H9 (cell line): ENCODE data around the gene PDE4B. TPM values are rescaled to one million over a fixed set of nuclear protein-coding genes. Genes with fewer than 3 reads are reported as not detected.

Source experiments
- DNase-seq: peaks from one replicate; pipeline ENCODE4 v3.0.0-alpha.2; 2017
- H2AFZ ChIP-seq: one replicate; pipeline ENCODE4 v1.6.1; 2013; ENCODE audit warnings: mild to moderate bottlenecking, low read length, control low read depth, moderate library complexity
- H2AK5ac ChIP-seq: 2 replicates; pipeline ENCODE4 v1.6.1; 2013; ENCODE audit warnings: low read length, control low read depth, mixed read lengths; ENCODE audit not compliant: insufficient read length
- H2BK120ac ChIP-seq: one replicate; pipeline ENCODE4 v1.6.1; 2013; ENCODE audit warnings: low read depth, mild to moderate bottlenecking, low read length, control low read depth, inconsistent platforms; ENCODE audit not compliant: poor library complexity, severe bottlenecking
- H2BK12ac ChIP-seq: 2 replicates; pipeline ENCODE4 v1.6.1; 2013; ENCODE audit warnings: low read length, control low read depth, mixed read lengths, low read depth; ENCODE audit not compliant: insufficient read length
- H2BK15ac ChIP-seq: 2 replicates; pipeline ENCODE4 v1.6.1; 2013; ENCODE audit warnings: low read depth, low read length, control low read depth
- H2BK20ac ChIP-seq: one replicate; pipeline ENCODE4 v1.6.1; 2013; ENCODE audit warnings: low read depth, mild to moderate bottlenecking, low read length, control low read depth, inconsistent platforms; ENCODE audit not compliant: poor library complexity, severe bottlenecking
- H2BK5ac ChIP-seq: 2 replicates; pipeline ENCODE4 v1.6.1; 2013; ENCODE audit warnings: low read length, control low read depth, mixed read lengths; ENCODE audit not compliant: insufficient read length
- H3K14ac ChIP-seq: 2 replicates; pipeline ENCODE4 v1.6.1; 2013; ENCODE audit warnings: low read length, control low read depth; ENCODE audit not compliant: insufficient read depth
- H3K18ac ChIP-seq: 2 replicates; pipeline ENCODE4 v1.6.1; 2013; ENCODE audit warnings: low read depth, mild to moderate bottlenecking, mixed read lengths, low read length, control low read depth; ENCODE audit not compliant: insufficient read length
- H3K23ac ChIP-seq: 2 replicates; pipeline ENCODE4 v1.6.1; 2013; ENCODE audit warnings: low read length, control low read depth, mixed read lengths, low read depth; ENCODE audit not compliant: insufficient read length
- H3K23me2 ChIP-seq: 2 replicates; pipeline ENCODE4 v1.6.1; 2013; ENCODE audit warnings: low read depth, mild to moderate bottlenecking, mixed read lengths, low read length, control low read depth; ENCODE audit not compliant: insufficient read length, poor library complexity, severe bottlenecking
- H3K27ac ChIP-seq: 2 replicates; pipeline ENCODE4 v1.5.1; 2013; ENCODE audit warnings: low read length, control low read depth, mixed read lengths, low read depth; ENCODE audit not compliant: insufficient read length
- H3K27me3 ChIP-seq: 2 replicates; pipeline ENCODE4 v1.6.1; 2013; ENCODE audit warnings: low read length, control low read depth, inconsistent platforms; ENCODE audit not compliant: insufficient read depth
- H3K4ac ChIP-seq: 2 replicates; pipeline ENCODE4 v1.6.1; 2013; ENCODE audit warnings: low read depth, mild to moderate bottlenecking, control low read depth, inconsistent platforms, low read length, moderate library complexity
- H3K4me1 ChIP-seq: 2 replicates; pipeline ENCODE4 v1.6.1; 2013; ENCODE audit warnings: low read length, control low read depth, inconsistent platforms; ENCODE audit not compliant: insufficient read depth
- H3K4me2 ChIP-seq: 2 replicates; pipeline ENCODE4 v1.6.1; 2013; ENCODE audit warnings: low read length, control low read depth, mixed read lengths; ENCODE audit not compliant: insufficient read length, insufficient read depth
- H3K56ac ChIP-seq: 2 replicates; pipeline ENCODE4 v1.6.1; 2013; ENCODE audit warnings: low read depth, mild to moderate bottlenecking, mixed read lengths, low read length, control low read depth; ENCODE audit not compliant: insufficient read length
- H3K79me1 ChIP-seq: 2 replicates; pipeline ENCODE4 v1.6.1; 2013; ENCODE audit warnings: low read depth, mild to moderate bottlenecking, moderate library complexity, low read length, control low read depth, inconsistent platforms; ENCODE audit not compliant: insufficient read depth, poor library complexity, severe bottlenecking
- H3K79me2 ChIP-seq: 2 replicates; pipeline ENCODE4 v1.6.1; 2013; ENCODE audit warnings: low read length, control low read depth, inconsistent platforms; ENCODE audit not compliant: insufficient read depth
- H3K9ac ChIP-seq: 2 replicates; pipeline ENCODE4 v1.6.1; 2013; ENCODE audit warnings: low read length, control low read depth, mixed read lengths; ENCODE audit not compliant: insufficient read length; ENCODE audit errors: extremely low read depth
- H3K9me3 ChIP-seq: one replicate; pipeline ENCODE4 v1.6.1; 2013; ENCODE audit warnings: low read depth, low read length, inconsistent platforms; ENCODE audit not compliant: control insufficient read depth
- H3T11ph ChIP-seq: one replicate; pipeline ENCODE4 v1.6.1; 2013; ENCODE audit warnings: mild to moderate bottlenecking, low read length, control low read depth, inconsistent platforms
- H4K20me1 ChIP-seq: one replicate; pipeline ENCODE4 v1.6.1; 2013; ENCODE audit not compliant: control insufficient read depth, insufficient read length, insufficient read depth
- H4K5ac ChIP-seq: 2 replicates; pipeline ENCODE4 v1.6.1; 2013; ENCODE audit warnings: low read depth, mild to moderate bottlenecking, mixed read lengths, low read length, control low read depth; ENCODE audit not compliant: insufficient read length
- H4K8ac ChIP-seq: replicated peaks from 2 replicates; pipeline ENCODE4 v1.6.1; 2013; ENCODE audit warnings: low read length, control low read depth, mixed read lengths, low read depth; ENCODE audit not compliant: insufficient read length
- H4K91ac ChIP-seq: 2 replicates; pipeline ENCODE4 v1.6.1; 2013; ENCODE audit warnings: low read depth, mild to moderate bottlenecking, moderate library complexity, mixed read lengths, low read length, control low read depth; ENCODE audit not compliant: insufficient read length
- H3K27ac Mint-ChIP-seq, 3 experiments: 2 replicates in 2 of 3; 3 replicates in 1 of 3; pipeline ENCODE4 v1.8.0; 2020 to 2021; ENCODE audit warnings: mixed read lengths in 3 of 3, mild to moderate bottlenecking in 1 of 3, moderate library complexity in 1 of 3
- H3K27me3 Mint-ChIP-seq: 2 replicates; pipeline ENCODE4 v1.8.0; 2021; ENCODE audit warnings: low read depth, mild to moderate bottlenecking, moderate library complexity, mixed read lengths
- H3K36me3 Mint-ChIP-seq, 3 experiments: 2 replicates in 2 of 3; 3 replicates in 1 of 3; pipeline ENCODE4 v1.8.0; 2020 to 2021; ENCODE audit warnings: low read depth in 3 of 3, mixed read lengths in 3 of 3; ENCODE audit not compliant: insufficient read depth in 1 of 3
- H3K4me1 Mint-ChIP-seq, 2 experiments: 2 replicates each; pipeline ENCODE4 v1.8.0; 2020; ENCODE audit warnings: mixed read lengths in 2 of 2
- H3K4me3 Mint-ChIP-seq, 2 experiments: 2 replicates in 1 of 2; 3 replicates in 1 of 2; pipeline ENCODE4 v1.8.0; 2020 to 2021; ENCODE audit warnings: mild to moderate bottlenecking in 2 of 2, mixed read lengths in 2 of 2, moderate library complexity in 1 of 2
- H3K9me3 Mint-ChIP-seq, 2 experiments: 2 replicates in 1 of 2; 3 replicates in 1 of 2; pipeline ENCODE4 v1.8.0; 2020; ENCODE audit warnings: mild to moderate bottlenecking in 2 of 2, mixed read lengths in 2 of 2, moderate library complexity in 1 of 2
- CTCF ChIP-seq: fragments of 200-600 bp; sonication (generic); conservative IDR thresholded peaks from 3 replicates; pipeline ENCODE4 v1.8.0; 2021; ENCODE audit warnings: antibody characterized with exemption, mild to moderate bottlenecking
- WGBS: extraction: QIAGEN DNeasy Blood & Tissue Kit; methylation state at CpG from one replicate; pipeline ENCODE4 v1.1.7; 2013; ENCODE audit warnings: missing lambda C conversion rate, low lambda C conversion rate, mixed read lengths; ENCODE audit not compliant: insufficient read length; ENCODE audit errors: extremely low coverage; 5-methylcytosine and 5-hydroxymethylcytosine counted together
- total RNA-seq: library from RNA; stranded (reverse); gene quantifications from 2 replicates; pipeline ENCODE4 v1.2.1, GENCODE V29; 2021

PDE4B gene
- total RNA-seq, 1 experiment from 2014 or later, result 19.8 TPM

- H3K4me3 Mint-ChIP-seq, result no peak overlapping the region
- H3K4me2 ChIP-seq, result no peak overlapping the region
Measured at GRCh38 chr1:66274634-66275033, 481.9 kb downstream of the PDE4B start.

More at GRCh38 chr1:66274634-66275033, 481.9 kb downstream of the PDE4B start:
- no peak for DNase-seq
- H3K79me1 ChIP-seq, result no peaks in the 10 kb centered on the region
- Mint-ChIP-seq H3K27ac (no peak overlapping the region), H3K4me1 (peaks cover 35 to 37% of the 10 kb centered on the region in 2 experiments), H3K9me3 (no peaks in the 10 kb centered on the region), H3K36me3 (no peaks in the 10 kb centered on the region), H3K27me3 (no peaks in the 10 kb centered on the region)
- H3K9ac ChIP-seq, result no peak overlapping the region
- H3K4ac ChIP-seq, result no peak overlapping the region
- no peak for TF ChIP-seq CTCF
- H4K91ac ChIP-seq, result no peak overlapping the region
- H2BK120ac ChIP-seq, result no peak overlapping the region
- WGBS, result no CpG with 5 or more reads among the region's 1 CpG
- H2BK12ac ChIP-seq, result no peak overlapping the region
- H3K14ac ChIP-seq, result no peak overlapping the region
- H3K27me3 ChIP-seq, result no peaks in the 10 kb centered on the region
- no peak overlapping the region for H3K23ac ChIP-seq
- no peak overlapping the region for H3K18ac ChIP-seq
- no peaks in the 10 kb centered on the region for H3K23me2 ChIP-seq
- H2AFZ ChIP-seq, result no peak overlapping the region
- no peaks in the 10 kb centered on the region for H3K9me3 ChIP-seq
- no peak overlapping the region for H3K56ac ChIP-seq
- H2BK20ac ChIP-seq, result no peak overlapping the region
- no peak overlapping the region for H2BK5ac ChIP-seq
- H3K79me2 ChIP-seq, result no peaks in the 10 kb centered on the region
- no peak overlapping the region for H3K27ac ChIP-seq
- H2AK5ac ChIP-seq, result no peak overlapping the region
- H4K5ac ChIP-seq, result no peak overlapping the region
- no peaks in the 10 kb centered on the region for H4K20me1 ChIP-seq
- no peak overlapping the region for H2BK15ac ChIP-seq
- H3K4me1 ChIP-seq, result peaks cover 10% of the 10 kb centered on the region
- no peak overlapping the region for H4K8ac ChIP-seq
- H3T11ph ChIP-seq, result no peak overlapping the region
